Liver (tissue), 3 donors: ENCODE data around the gene ARPC4.

Source experiments
- HNF4A ChIP-seq, 2 donors: conservative IDR thresholded peaks; 2 replicates each; pipeline ENCODE4 v1.6.1; 2016; ENCODE audit warnings: antibody characterized with exemption in 2 of 2, mild to moderate bottlenecking in 2 of 2
- RAD21 ChIP-seq, 2 donors: IDR thresholded peaks; 2 replicates each; pipeline ENCODE4 v1.6.1; 2016; ENCODE audit warnings: antibody characterized with exemption in 2 of 2, mild to moderate bottlenecking in 2 of 2
- SP1 ChIP-seq: IDR thresholded peaks from 2 replicates; pipeline ENCODE4 v1.6.1; 2018; ENCODE audit warnings: antibody characterized with exemption, mild to moderate bottlenecking
- TAF1 ChIP-seq: conservative IDR thresholded peaks from 2 replicates; pipeline ENCODE4 v1.6.1; 2016; ENCODE audit warnings: antibody characterized with exemption, mild to moderate bottlenecking
- TF ChIP-seq, protein P1 (sequence below): IDR thresholded peaks from 2 replicates; pipeline ENCODE4 v1.6.1; 2016; ENCODE audit warnings: antibody characterized with exemption, mild to moderate bottlenecking
- TF ChIP-seq, protein P2 (sequence below): fragments of 150-350 bp; IDR thresholded peaks from 2 replicates; pipeline ENCODE4 v1.5.1; 2017; ENCODE audit warnings: improper control_type of control experiment, low read depth, low read length; ENCODE audit not compliant: missing input control
- TF ChIP-seq, protein P3 (sequence below): IDR thresholded peaks from 2 replicates; pipeline ENCODE4 v1.6.1; 2016; ENCODE audit warnings: antibody characterized with exemption
- donor health status: healthy.
- donor health status: healthy.

DNA sequence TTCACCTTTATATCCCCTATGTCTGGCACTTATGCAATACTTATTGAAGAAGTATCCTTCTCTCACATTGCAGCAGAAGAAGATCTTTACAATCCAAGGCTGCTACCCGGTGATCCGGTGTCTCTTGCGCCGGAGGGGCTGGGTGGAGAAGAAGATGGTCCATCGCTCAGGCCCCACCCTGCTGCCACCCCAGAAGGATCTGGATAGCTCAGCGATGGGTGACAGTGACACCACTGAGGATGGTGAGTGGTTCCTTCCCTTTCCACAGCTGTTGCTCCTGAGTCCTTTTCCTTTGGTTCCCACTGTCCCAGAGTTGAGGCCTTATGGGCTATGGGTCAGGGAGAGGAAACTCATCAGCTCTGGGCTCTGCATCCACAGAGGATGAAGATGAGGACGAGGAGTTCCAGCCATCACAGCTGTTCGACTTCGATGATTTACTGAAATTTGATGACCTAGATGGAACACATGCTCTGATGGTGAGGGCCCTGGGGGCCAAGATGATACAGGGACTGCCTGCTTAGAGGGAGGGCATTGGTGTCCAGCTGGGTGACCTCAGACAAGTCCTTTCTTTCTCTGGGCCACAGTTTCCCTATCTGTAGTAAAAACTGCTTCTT, 20.1 kb downstream of the ARPC4 start:
- TF ChIP-seq, protein P1, sequence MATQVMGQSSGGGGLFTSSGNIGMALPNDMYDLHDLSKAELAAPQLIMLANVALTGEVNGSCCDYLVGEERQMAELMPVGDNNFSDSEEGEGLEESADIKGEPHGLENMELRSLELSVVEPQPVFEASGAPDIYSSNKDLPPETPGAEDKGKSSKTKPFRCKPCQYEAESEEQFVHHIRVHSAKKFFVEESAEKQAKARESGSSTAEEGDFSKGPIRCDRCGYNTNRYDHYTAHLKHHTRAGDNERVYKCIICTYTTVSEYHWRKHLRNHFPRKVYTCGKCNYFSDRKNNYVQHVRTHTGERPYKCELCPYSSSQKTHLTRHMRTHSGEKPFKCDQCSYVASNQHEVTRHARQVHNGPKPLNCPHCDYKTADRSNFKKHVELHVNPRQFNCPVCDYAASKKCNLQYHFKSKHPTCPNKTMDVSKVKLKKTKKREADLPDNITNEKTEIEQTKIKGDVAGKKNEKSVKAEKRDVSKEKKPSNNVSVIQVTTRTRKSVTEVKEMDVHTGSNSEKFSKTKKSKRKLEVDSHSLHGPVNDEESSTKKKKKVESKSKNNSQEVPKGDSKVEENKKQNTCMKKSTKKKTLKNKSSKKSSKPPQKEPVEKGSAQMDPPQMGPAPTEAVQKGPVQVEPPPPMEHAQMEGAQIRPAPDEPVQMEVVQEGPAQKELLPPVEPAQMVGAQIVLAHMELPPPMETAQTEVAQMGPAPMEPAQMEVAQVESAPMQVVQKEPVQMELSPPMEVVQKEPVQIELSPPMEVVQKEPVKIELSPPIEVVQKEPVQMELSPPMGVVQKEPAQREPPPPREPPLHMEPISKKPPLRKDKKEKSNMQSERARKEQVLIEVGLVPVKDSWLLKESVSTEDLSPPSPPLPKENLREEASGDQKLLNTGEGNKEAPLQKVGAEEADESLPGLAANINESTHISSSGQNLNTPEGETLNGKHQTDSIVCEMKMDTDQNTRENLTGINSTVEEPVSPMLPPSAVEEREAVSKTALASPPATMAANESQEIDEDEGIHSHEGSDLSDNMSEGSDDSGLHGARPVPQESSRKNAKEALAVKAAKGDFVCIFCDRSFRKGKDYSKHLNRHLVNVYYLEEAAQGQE: no peak
- TF ChIP-seq HNF4A (conservative IDR thresholded peaks at IDR 0.05) (no peak), RAD21 (IDR thresholded peaks at IDR 0.05) (no peak), TAF1 (no peak), SP1 (no peak)
- TF ChIP-seq, protein P2, sequence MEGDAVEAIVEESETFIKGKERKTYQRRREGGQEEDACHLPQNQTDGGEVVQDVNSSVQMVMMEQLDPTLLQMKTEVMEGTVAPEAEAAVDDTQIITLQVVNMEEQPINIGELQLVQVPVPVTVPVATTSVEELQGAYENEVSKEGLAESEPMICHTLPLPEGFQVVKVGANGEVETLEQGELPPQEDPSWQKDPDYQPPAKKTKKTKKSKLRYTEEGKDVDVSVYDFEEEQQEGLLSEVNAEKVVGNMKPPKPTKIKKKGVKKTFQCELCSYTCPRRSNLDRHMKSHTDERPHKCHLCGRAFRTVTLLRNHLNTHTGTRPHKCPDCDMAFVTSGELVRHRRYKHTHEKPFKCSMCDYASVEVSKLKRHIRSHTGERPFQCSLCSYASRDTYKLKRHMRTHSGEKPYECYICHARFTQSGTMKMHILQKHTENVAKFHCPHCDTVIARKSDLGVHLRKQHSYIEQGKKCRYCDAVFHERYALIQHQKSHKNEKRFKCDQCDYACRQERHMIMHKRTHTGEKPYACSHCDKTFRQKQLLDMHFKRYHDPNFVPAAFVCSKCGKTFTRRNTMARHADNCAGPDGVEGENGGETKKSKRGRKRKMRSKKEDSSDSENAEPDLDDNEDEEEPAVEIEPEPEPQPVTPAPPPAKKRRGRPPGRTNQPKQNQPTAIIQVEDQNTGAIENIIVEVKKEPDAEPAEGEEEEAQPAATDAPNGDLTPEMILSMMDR: no peak
- TF ChIP-seq, protein P3, sequence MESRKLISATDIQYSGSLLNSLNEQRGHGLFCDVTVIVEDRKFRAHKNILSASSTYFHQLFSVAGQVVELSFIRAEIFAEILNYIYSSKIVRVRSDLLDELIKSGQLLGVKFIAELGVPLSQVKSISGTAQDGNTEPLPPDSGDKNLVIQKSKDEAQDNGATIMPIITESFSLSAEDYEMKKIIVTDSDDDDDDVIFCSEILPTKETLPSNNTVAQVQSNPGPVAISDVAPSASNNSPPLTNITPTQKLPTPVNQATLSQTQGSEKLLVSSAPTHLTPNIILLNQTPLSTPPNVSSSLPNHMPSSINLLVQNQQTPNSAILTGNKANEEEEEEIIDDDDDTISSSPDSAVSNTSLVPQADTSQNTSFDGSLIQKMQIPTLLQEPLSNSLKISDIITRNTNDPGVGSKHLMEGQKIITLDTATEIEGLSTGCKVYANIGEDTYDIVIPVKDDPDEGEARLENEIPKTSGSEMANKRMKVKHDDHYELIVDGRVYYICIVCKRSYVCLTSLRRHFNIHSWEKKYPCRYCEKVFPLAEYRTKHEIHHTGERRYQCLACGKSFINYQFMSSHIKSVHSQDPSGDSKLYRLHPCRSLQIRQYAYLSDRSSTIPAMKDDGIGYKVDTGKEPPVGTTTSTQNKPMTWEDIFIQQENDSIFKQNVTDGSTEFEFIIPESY: no peak
